OCI-LY3 (cell line): ENCODE measurements around the gene NRGN.
"Not testable (repeated sequence)": the region's sequence is repeated elsewhere in the genome, so short reads cannot be mapped to it uniquely, and the experiment has no call there.

ENCODE experiments used
- CTCF ChIP-seq: fragments of 200-600, 300-600 bp; sonication (generic); IDR thresholded peaks from 2 replicates; pipeline ENCODE4 v1.5.1; 2014; ENCODE audit warnings: antibody characterized with exemption, low read length, low read depth
- EZH2phosphoT487 ChIP-seq: fragments of 200-600 bp; shearing (Covaris generic); IDR thresholded peaks from 2 replicates; pipeline ENCODE4 v1.6.1; 2018; ENCODE audit warnings: antibody characterized with exemption, mixed run types, low read depth

DNA sequence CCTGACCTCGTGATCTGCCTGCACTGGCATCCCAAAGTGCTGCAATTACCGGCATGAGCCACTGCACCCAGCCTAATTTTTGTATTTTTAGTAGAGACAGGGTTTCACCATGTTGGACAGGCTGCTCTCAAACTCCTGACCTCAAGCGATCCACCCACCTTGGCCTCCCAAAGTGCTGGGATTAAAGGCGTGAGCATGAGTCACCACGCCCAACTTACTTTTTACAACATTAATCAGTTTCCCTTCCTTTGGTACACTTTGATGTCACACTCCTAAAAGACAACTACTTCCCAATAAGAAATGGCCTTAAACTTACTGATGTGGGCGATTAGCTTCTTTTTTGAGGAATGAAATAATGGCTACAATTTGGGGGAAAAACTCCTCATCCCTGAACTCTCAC is 31.2 kb downstream of the NRGN start:
- TF ChIP-seq CTCF, EZH2phosphoT487: not testable (repeated sequence)
